Heart left ventricle (tissue), 13 donors: ENCODE measurements around the gene PTPRK.

ENCODE experiments used
- POLR2A ChIP-seq, 2 donors: fragments of 450-650 bp; IDR thresholded peaks; one replicate each; pipeline ENCODE4 v1.6.1; 2017; ENCODE audit warnings: antibody characterized with exemption in 2 of 2, mild to moderate bottlenecking in 2 of 2, moderate library complexity in 2 of 2
- TF ChIP-seq, protein P1 (sequence below), 12 donors: fragments of 200-600 bp; sonication (generic) in 4 of 12; IDR thresholded peaks; one replicate each; pipeline versions ENCODE4 v1.5.0 to v1.8.0; 2018 to 2022; ENCODE audit warnings: antibody characterized with exemption in 12 of 12, mild to moderate bottlenecking in 5 of 12
- donor health status: ischemic (EF 13 %, LVEDD 7.1; RV severe dilation, severe dysfunction).
- donor health status: DM: no; HTN: yes; CAD: no.
- donor health status: DM: no; HTN: no; CAD: no.
- donor health status: ischemic (EF 25% LVEDD 6.9; RV normal size, moderate dysfunction).
- donor health status: ischemic (EF 25% LVEDD 5.7; RV mildly dilated, moderate dysfunction).
- donor health status: ischemic (EF 35%, LVEDD 5.7; RV mildly dilated, moderate dysfunction).
- donor health status: nonischemic (EF 11% LVEDD 7.7; RV severe dilation, severe dysfunction).
- donor health status: DM: yes; HTN: yes; CAD: no.
- donor health status: PGD.
- donor health status: ischemic (EF 29% LVEDD 5.4; RV normal size, mild dysfunction).
- donor health status: nonischemic (EF 23%, LVEDD 6.1; RV moderate dilation, normal function).

DNA sequence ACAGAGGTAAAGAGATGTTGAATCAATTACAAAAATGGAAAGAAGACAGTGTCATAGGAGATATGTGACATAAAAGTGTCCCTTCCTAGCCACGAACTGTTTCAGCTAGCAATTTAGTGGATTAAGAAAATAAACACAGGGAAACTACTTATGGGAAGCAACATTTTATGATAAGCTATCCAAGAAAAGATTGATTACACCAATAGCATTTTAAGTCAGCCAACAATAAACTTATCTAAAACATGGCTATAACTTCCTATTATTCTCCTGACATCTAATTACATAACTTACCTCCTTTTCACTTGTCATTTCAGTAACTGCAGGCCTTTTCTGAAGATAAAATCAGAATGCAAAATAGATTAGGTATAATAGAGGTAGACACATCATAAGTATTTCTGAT lies 111.4 kb downstream of the PTPRK start:
- TF ChIP-seq, protein P1, sequence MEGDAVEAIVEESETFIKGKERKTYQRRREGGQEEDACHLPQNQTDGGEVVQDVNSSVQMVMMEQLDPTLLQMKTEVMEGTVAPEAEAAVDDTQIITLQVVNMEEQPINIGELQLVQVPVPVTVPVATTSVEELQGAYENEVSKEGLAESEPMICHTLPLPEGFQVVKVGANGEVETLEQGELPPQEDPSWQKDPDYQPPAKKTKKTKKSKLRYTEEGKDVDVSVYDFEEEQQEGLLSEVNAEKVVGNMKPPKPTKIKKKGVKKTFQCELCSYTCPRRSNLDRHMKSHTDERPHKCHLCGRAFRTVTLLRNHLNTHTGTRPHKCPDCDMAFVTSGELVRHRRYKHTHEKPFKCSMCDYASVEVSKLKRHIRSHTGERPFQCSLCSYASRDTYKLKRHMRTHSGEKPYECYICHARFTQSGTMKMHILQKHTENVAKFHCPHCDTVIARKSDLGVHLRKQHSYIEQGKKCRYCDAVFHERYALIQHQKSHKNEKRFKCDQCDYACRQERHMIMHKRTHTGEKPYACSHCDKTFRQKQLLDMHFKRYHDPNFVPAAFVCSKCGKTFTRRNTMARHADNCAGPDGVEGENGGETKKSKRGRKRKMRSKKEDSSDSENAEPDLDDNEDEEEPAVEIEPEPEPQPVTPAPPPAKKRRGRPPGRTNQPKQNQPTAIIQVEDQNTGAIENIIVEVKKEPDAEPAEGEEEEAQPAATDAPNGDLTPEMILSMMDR (IDR thresholded peaks at IDR 0.05): no peak
- no peak for TF ChIP-seq POLR2A (IDR thresholded peaks at IDR 0.05)
